ENCODE measurements around the gene CD46. TPM values are rescaled to one million over a fixed set of nuclear protein-coding genes. Genes with fewer than 3 reads are reported as not detected.

Gene CD46
- total RNA-seq, 1 experiment from 2014 or later, result 116 TPM

GRCh38 chr1:207807326-207807689 lies 55.5 kb downstream of the CD46 start:
- Histone ChIP-seq H2AFZ (ENCODE audit: low read length) (no peak overlapping the region), H3F3A (ENCODE audit: low read length, unreplicated experiment) (no peaks in the 10 kb centered on the region), H3K36me3 (ENCODE audit: low read depth, low read length) (peaks cover 24% of the 10 kb centered on the region; the same call in 1 of the 2 replicates), H3K79me2 (ENCODE audit: low read length) (no peaks in the 10 kb centered on the region), H3K27me3 (ENCODE audit: low read length) (no peaks in the 10 kb centered on the region), H3K4me1 (ENCODE audit: insufficient read depth, low read length) (peaks cover 25% of the 10 kb centered on the region), H3K9me3 (ENCODE audit: low read length) (no peaks in the 10 kb centered on the region), H3K9me2 (replicated peaks; ENCODE audit: low read length) (no peaks in the 10 kb centered on the region), H3K27ac (ENCODE audit: low read length) (peak overlapping the region; percentile 88), H3K4me3 (ENCODE audit: low read length) (no peak overlapping the region), H4K20me1 (ENCODE audit: low read length) (no peaks in the 10 kb centered on the region), H3K4me2 (ENCODE audit: low read length) (no peak overlapping the region), H3K9ac (ENCODE audit: low read length) (no peak overlapping the region)
- ATAC-seq, result no peak
- no TSS peak for BruUV-seq (replicated peaks)
- CTCF ChIA-PET, result no interaction called here
- intact Hi-C loops (cut with micrococcal nuclease), result no loop called here
- TF ChIP-seq CTCF (conservative IDR thresholded peaks at IDR 0.05; ENCODE audit: low read depth, low read length), result no peak
- no peak for TF ChIP-seq EZH2 (IDR thresholded peaks at IDR 0.05; ENCODE audit: low read length, unreplicated experiment)
- no peak for TF ChIP-seq EZH2phosphoT487 (IDR thresholded peaks at IDR 0.05; ENCODE audit: borderline replicate concordance, low read length)
- POLR2A ChIA-PET (ENCODE audit: unreplicated experiment), result interaction anchor here (0.6 kb wide), 1 partner anchor 13 kb away, joined by 6 read pairs; no protein-coding TSS in a partner anchor
- DNase-seq, result no peak

GRCh38 chr1:207807690-207808321 lies 56.0 kb downstream of the CD46 start:
- H2AFZ ChIP-seq (ENCODE audit: low read length), result no peak overlapping the region
- peak overlapping the region; percentile 88 for H3K27ac ChIP-seq (ENCODE audit: low read length)
- H3K4me3 ChIP-seq (ENCODE audit: low read length), result no peak overlapping the region
- no peaks in the 10 kb centered on the region for H3F3A ChIP-seq (ENCODE audit: low read length, unreplicated experiment)
- H4K20me1 ChIP-seq (ENCODE audit: low read length), result no peaks in the 10 kb centered on the region
- intact Hi-C loops (cut with micrococcal nuclease), result no loop called here
- H3K4me1 ChIP-seq (ENCODE audit: insufficient read depth, low read length), result peaks cover 25% of the 10 kb centered on the region
- H3K9ac ChIP-seq (ENCODE audit: low read length), result no peak overlapping the region
- DNase-seq (no peak), ATAC-seq (no peak)
- ChIA-PET POLR2A (ENCODE audit: unreplicated experiment) (interaction anchor here (0.6 kb wide), 1 partner anchor 13 kb away, joined by 6 read pairs; no protein-coding TSS in a partner anchor), CTCF (no interaction called here)
- no peaks in the 10 kb centered on the region for H3K27me3 ChIP-seq (ENCODE audit: low read length)
- H3K4me2 ChIP-seq (ENCODE audit: low read length), result no peak overlapping the region
- BruUV-seq (replicated peaks), result no TSS peak
- TF ChIP-seq EZH2phosphoT487 (IDR thresholded peaks at IDR 0.05; ENCODE audit: borderline replicate concordance, low read length) (no peak), EZH2 (IDR thresholded peaks at IDR 0.05; ENCODE audit: low read length, unreplicated experiment) (no peak), CTCF (conservative IDR thresholded peaks at IDR 0.05; ENCODE audit: low read depth, low read length) (no peak)
- no peaks in the 10 kb centered on the region for H3K9me3 ChIP-seq (ENCODE audit: low read length)
- no peaks in the 10 kb centered on the region for H3K9me2 ChIP-seq (replicated peaks; ENCODE audit: low read length)
- peaks cover 24% of the 10 kb centered on the region; the same call in 1 of the 2 replicates for H3K36me3 ChIP-seq (ENCODE audit: low read depth, low read length)
- H3K79me2 ChIP-seq (ENCODE audit: low read length), result no peaks in the 10 kb centered on the region

GRCh38 chr1:207808322-207808705 lies 56.5 kb downstream of the CD46 start:
- intact Hi-C loops (cut with micrococcal nuclease), result no loop called here
- no TSS peak for BruUV-seq (replicated peaks)
- H3K27ac ChIP-seq (ENCODE audit: low read length), result no peak overlapping the region
- no peaks in the 10 kb centered on the region for H3K9me3 ChIP-seq (ENCODE audit: low read length)
- no peak for ATAC-seq
- peaks cover 25% of the 10 kb centered on the region for H3K4me1 ChIP-seq (ENCODE audit: insufficient read depth, low read length)
- H3K4me2 ChIP-seq (ENCODE audit: low read length), result no peak overlapping the region
- no peaks in the 10 kb centered on the region for H3K9me2 ChIP-seq (replicated peaks; ENCODE audit: low read length)
- no peak for DNase-seq
- no peaks in the 10 kb centered on the region for H4K20me1 ChIP-seq (ENCODE audit: low read length)
- ChIA-PET POLR2A (ENCODE audit: unreplicated experiment) (no interaction called here), CTCF (no interaction called here)
- H3K36me3 ChIP-seq (ENCODE audit: low read depth, low read length), result peaks cover 24% of the 10 kb centered on the region; the same call in 1 of the 2 replicates
- H3K9ac ChIP-seq (ENCODE audit: low read length), result no peak overlapping the region
- no peak overlapping the region for H2AFZ ChIP-seq (ENCODE audit: low read length)
- no peaks in the 10 kb centered on the region for H3K79me2 ChIP-seq (ENCODE audit: low read length)
- no peaks in the 10 kb centered on the region for H3F3A ChIP-seq (ENCODE audit: low read length, unreplicated experiment)
- no peak overlapping the region for H3K4me3 ChIP-seq (ENCODE audit: low read length)
- no peaks in the 10 kb centered on the region for H3K27me3 ChIP-seq (ENCODE audit: low read length)
- no peak for TF ChIP-seq CTCF (conservative IDR thresholded peaks at IDR 0.05; ENCODE audit: low read depth, low read length)

All from PC-3 (cell line).